ENCODE data around the gene NSMCE1. TPM values are rescaled to one million over a fixed set of nuclear protein-coding genes. Genes with fewer than 3 reads are reported as not detected.
"Not testable (repeated sequence)": the region's sequence is repeated elsewhere in the genome, so short reads cannot be mapped to it uniquely, and the experiment has no call there.

Gene NSMCE1
- total and polyA plus RNA-seq, 4 donors, result 50.4 to 76.9 (median 66.8) TPM

DNA sequence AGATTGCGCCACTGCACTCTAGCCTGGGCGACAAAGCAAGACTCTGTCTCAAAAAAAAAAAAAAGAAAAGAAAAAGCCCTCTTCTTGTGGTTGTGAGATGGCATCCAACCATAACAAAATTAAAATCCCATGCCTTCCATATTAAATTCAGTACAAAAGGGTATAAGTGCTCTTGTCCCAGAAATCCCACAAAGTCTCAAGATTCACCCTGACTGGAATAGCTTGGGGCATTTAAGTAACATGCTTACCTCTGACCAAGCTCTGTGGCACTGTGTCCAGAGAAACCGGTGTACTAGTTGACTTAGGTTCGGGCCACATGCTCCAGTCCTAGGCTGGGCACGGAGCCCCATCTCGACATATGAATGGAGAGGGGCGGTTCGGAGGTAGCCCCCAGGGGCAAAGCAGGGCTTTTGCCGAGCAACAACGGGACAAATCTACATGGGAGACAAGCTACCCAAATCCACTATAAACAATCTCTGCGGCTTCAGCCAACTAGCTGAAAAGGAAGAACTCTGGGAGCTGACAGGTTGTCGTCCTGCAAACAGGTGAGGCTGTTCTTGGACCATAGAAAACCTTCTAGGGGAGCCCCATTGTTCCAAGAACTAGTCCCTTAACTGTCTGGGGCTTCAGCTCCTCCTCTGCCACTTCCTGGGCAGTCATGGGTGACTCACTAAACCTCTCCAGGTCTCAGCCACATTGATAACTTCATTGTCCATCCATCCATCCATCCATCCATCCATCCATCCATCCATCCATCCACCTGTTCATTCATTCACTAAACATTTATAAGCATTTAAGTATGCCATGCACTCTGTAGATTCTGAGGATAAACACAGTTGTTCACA is 34.9 kb upstream of the NSMCE1 start:
- Histone ChIP-seq H3K27me3 (ENCODE audit: control insufficient read depth, insufficient read depth, low read length) (no peaks in the 10 kb centered on the region), H3K4me3 (ENCODE audit: low read depth, low read length) (no peak overlapping the region), H3K36me3 (ENCODE audit: control insufficient read depth, insufficient read depth, low read length) (no peaks in the 10 kb centered on the region), H3K4me1 (ENCODE audit: control insufficient read depth, insufficient read depth, low read length) (no peaks in the 10 kb centered on the region), H3K27ac (ENCODE audit: low read depth, low read length) (no peak overlapping the region), H3K9me3 (ENCODE audit: control insufficient read depth, insufficient read depth, low read length) (peaks cover 2% of the 10 kb centered on the region)
- no peak for DNase-seq (ENCODE audit: low read depth in 4 of 6, low spot score in 6 of 6)
- WGBS (ENCODE audit: insufficient coverage), result 84% methylated on average over 7 of the region's 12 CpGs

DNA sequence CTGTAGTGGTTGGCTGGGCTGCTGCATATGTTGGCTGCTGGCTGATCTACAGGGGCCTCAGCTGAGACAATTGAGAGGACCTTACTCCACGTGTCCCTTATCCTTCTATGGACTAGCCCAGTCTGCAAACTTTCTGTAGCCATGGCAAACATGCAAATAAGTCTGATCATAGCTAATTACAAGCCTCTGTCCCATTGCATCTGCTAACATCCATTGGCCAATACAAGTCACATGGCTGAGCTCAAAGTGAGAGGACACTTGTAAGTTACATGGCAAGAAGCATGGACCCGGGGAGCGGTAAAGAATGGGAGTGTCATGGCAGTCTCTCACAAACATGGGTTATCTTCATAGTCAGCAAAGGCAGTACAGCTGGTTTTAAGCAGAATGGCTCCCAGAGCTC is 33.6 kb upstream of the NSMCE1 start:
- Histone ChIP-seq H3K4me1 (ENCODE audit: control insufficient read depth, insufficient read depth, low read length) (no peaks in the 10 kb centered on the region), H3K27ac (ENCODE audit: low read depth, low read length) (no peak overlapping the region), H3K4me3 (ENCODE audit: low read depth, low read length) (no peak overlapping the region), H3K36me3 (ENCODE audit: control insufficient read depth, insufficient read depth, low read length) (no peaks in the 10 kb centered on the region), H3K9me3 (ENCODE audit: control insufficient read depth, insufficient read depth, low read length) (no peaks in the 10 kb centered on the region), H3K27me3 (ENCODE audit: control insufficient read depth, insufficient read depth, low read length) (no peaks in the 10 kb centered on the region)
- DNase-seq (ENCODE audit: low read depth in 4 of 6, low spot score in 6 of 6), result no peak
- WGBS (ENCODE audit: insufficient coverage), result 64% methylated on average over 3 of the region's 3 CpGs

DNA sequence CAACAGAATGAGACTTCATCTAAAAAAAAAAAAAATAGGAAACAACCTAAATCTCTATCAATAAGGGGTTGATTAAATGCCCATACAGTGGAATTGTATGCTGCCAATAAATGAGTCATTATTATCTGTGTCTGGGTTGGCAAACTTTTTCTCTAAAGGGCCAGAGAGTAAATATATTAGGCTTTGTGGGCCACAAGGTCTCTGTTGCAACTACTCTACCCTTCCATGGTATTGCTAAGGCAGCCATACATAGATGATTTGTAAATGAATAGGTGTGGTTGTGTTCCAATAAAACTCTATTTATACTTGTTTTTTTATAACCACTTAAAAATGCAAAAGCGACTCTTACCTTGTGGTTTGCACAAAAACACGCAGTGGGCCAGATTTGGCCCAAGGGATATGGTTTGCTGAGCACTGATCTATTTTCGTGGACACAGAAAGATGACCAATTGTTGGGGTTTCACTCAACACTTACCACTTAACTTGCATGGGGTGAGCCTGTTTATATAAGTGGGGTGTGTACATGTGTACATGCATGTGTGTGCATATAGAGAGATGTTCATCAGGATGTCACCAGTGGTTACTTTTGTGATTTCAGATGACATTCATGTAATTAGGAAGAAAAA is 32.8 kb upstream of the NSMCE1 start:
- no peaks in the 10 kb centered on the region for H3K9me3 ChIP-seq (ENCODE audit: control insufficient read depth, insufficient read depth, low read length)
- H3K27ac ChIP-seq (ENCODE audit: low read depth, low read length), result no peak overlapping the region
- 83% methylated on average over 2 of the region's 3 CpGs for WGBS (ENCODE audit: insufficient coverage)
- no peaks in the 10 kb centered on the region for H3K27me3 ChIP-seq (ENCODE audit: control insufficient read depth, insufficient read depth, low read length)
- H3K36me3 ChIP-seq (ENCODE audit: control insufficient read depth, insufficient read depth, low read length), result no peaks in the 10 kb centered on the region
- no peak overlapping the region for H3K4me3 ChIP-seq (ENCODE audit: low read depth, low read length)
- no peaks in the 10 kb centered on the region for H3K4me1 ChIP-seq (ENCODE audit: control insufficient read depth, insufficient read depth, low read length)
- no peak for DNase-seq (ENCODE audit: low read depth in 4 of 6, low spot score in 6 of 6)

DNA sequence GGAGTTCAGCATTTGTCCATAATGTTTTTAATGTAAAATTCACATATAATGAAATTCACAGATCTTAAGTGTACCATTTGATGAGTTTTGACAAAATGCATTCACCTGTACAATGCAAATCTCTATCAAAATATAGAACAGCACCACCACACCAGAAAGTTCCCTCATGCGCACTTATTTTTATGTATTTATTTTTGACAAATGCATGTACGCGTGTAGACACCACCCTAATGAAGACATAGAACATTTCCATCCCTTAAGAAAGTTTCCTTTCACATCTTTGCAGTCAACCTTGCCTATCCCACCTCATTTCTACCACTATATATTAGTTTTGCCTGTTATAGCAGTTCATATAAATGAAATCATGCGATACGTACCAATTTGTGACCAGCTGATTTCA is 29.6 kb upstream of the NSMCE1 start:
- H3K4me3 ChIP-seq (ENCODE audit: low read depth, low read length), result no peak overlapping the region
- H3K9me3 ChIP-seq (ENCODE audit: control insufficient read depth, insufficient read depth, low read length), result no peaks in the 10 kb centered on the region
- H3K27me3 ChIP-seq (ENCODE audit: control insufficient read depth, insufficient read depth, low read length), result no peaks in the 10 kb centered on the region
- WGBS (ENCODE audit: insufficient coverage), result no CpG with 5 or more reads among the region's 5 CpGs
- no peaks in the 10 kb centered on the region for H3K36me3 ChIP-seq (ENCODE audit: control insufficient read depth, insufficient read depth, low read length)
- H3K27ac ChIP-seq (ENCODE audit: low read depth, low read length), result no peak overlapping the region
- no peak for DNase-seq (ENCODE audit: low read depth in 4 of 6, low spot score in 6 of 6)
- no peaks in the 10 kb centered on the region for H3K4me1 ChIP-seq (ENCODE audit: control insufficient read depth, insufficient read depth, low read length)

DNA sequence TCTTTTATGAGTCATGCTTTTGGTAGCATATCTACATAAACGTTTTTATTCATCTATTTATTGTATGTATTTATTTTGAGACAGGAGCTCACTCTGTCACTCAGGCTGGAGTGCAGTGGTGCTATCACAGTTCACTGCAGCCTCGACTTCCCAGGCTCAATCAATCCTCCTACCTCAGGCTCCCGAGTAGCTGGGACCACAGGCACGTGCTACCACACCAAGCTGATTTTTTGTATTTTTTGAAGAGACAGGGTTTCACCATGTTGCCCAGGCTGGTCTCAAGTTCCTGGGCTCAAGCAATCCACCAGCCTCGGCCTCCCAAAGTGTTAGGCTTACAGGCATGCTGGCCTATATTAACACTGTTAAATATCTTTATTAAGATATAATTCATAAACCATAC is 24.8 kb upstream of the NSMCE1 start:
- no peaks in the 10 kb centered on the region for H3K27me3 ChIP-seq (ENCODE audit: control insufficient read depth, insufficient read depth, low read length)
- H3K4me3 ChIP-seq (ENCODE audit: low read depth, low read length), result no peak overlapping the region
- H3K9me3 ChIP-seq (ENCODE audit: control insufficient read depth, insufficient read depth, low read length), result no peaks in the 10 kb centered on the region
- H3K36me3 ChIP-seq (ENCODE audit: control insufficient read depth, insufficient read depth, low read length), result no peaks in the 10 kb centered on the region
- H3K27ac ChIP-seq (ENCODE audit: low read depth, low read length), result no peak overlapping the region
- 83% methylated on average over 1 of the region's 5 CpGs for WGBS (ENCODE audit: insufficient coverage)
- DNase-seq (ENCODE audit: low read depth in 4 of 6, low spot score in 6 of 6), result no peak
- no peaks in the 10 kb centered on the region for H3K4me1 ChIP-seq (ENCODE audit: control insufficient read depth, insufficient read depth, low read length)

DNA sequence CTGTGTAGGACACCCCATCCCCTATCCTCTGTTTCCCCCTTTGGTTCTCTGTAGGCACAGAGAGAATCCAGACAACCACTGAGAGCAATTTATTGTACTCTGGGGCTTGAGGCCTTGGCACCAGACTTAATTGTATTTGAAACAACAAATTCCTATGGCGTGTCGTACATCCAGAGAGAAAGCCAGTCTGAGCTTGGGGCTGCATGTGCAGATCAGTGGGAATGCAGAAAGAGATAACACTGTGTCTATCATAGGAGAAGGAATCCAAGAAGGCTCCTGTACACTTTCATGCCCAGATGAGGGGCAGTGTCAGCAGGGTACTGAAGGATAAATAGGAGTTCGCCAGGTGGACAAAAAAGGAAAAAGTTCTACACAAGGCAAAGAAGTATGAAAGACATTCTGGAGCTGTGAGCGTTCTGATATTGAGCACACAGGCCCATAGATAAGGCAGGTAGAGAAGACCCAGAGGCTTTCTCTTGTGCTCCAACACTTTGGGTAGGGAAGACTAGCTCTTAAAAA is 23.2 kb upstream of the NSMCE1 start:
- 97% methylated on average over 3 of the region's 4 CpGs for WGBS (ENCODE audit: insufficient coverage)
- H3K36me3 ChIP-seq (ENCODE audit: control insufficient read depth, insufficient read depth, low read length), result no peaks in the 10 kb centered on the region
- H3K4me1 ChIP-seq (ENCODE audit: control insufficient read depth, insufficient read depth, low read length), result no peaks in the 10 kb centered on the region
- no peak overlapping the region for H3K27ac ChIP-seq (ENCODE audit: low read depth, low read length)
- H3K9me3 ChIP-seq (ENCODE audit: control insufficient read depth, insufficient read depth, low read length), result no peaks in the 10 kb centered on the region
- H3K4me3 ChIP-seq (ENCODE audit: low read depth, low read length), result no peak overlapping the region
- H3K27me3 ChIP-seq (ENCODE audit: control insufficient read depth, insufficient read depth, low read length), result no peaks in the 10 kb centered on the region
- no peak for DNase-seq (ENCODE audit: low read depth in 4 of 6, low spot score in 6 of 6)

DNA sequence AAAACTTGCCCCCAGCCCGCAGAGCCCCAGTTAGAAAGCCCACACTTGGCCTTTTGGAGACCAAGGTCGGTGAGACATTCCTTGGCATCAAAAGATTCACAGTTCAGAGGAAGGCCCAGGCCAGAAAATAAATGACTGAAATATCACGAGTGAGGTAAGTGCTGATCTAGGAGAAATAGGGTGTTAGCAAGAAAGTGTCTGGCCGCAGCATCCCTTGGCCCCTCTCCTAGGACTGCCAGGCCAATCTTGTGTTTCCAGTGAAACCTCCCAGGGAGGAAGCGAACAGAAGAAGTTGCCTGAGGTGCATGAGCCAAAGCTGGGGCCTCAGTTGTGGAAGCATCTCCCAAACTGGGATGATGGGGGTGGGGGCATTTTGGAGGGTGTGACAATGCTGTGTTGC is 22.5 kb upstream of the NSMCE1 start:
- no peaks in the 10 kb centered on the region for H3K27me3 ChIP-seq (ENCODE audit: control insufficient read depth, insufficient read depth, low read length)
- no peaks in the 10 kb centered on the region for H3K4me1 ChIP-seq (ENCODE audit: control insufficient read depth, insufficient read depth, low read length)
- H3K27ac ChIP-seq (ENCODE audit: low read depth, low read length), result no peak overlapping the region
- DNase-seq (ENCODE audit: low read depth in 4 of 6, low spot score in 6 of 6), result no peak
- H3K36me3 ChIP-seq (ENCODE audit: control insufficient read depth, insufficient read depth, low read length), result no peaks in the 10 kb centered on the region
- no peak overlapping the region for H3K4me3 ChIP-seq (ENCODE audit: low read depth, low read length)
- H3K9me3 ChIP-seq (ENCODE audit: control insufficient read depth, insufficient read depth, low read length), result no peaks in the 10 kb centered on the region
- WGBS (ENCODE audit: insufficient coverage), result 71% methylated on average over 4 of the region's 5 CpGs

DNA sequence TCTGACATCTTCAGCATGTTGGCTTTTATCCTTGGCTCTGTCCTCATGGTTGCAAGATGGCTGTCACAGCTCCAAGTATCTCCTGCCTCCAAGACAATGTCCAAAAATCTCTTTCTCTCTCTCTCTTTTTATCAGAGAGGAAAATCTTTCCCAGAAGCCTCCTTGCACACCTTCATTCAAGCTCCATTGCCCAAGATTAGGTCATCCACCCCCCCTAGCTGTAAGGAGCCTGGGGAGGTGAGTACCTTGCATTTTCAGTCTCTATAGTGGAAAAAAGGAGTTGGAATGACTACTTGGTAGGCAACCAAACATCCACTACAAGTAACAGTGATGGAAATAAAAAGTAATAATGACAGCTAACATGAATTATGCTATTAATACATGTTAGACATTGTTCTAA is 22.0 kb upstream of the NSMCE1 start:
- Histone ChIP-seq H3K36me3 (ENCODE audit: control insufficient read depth, insufficient read depth, low read length) (no peaks in the 10 kb centered on the region), H3K27me3 (ENCODE audit: control insufficient read depth, insufficient read depth, low read length) (no peaks in the 10 kb centered on the region), H3K4me3 (ENCODE audit: low read depth, low read length) (no peak overlapping the region), H3K4me1 (ENCODE audit: control insufficient read depth, insufficient read depth, low read length) (no peaks in the 10 kb centered on the region), H3K27ac (ENCODE audit: low read depth, low read length) (no peak overlapping the region), H3K9me3 (ENCODE audit: control insufficient read depth, insufficient read depth, low read length) (no peaks in the 10 kb centered on the region)
- no peak for DNase-seq (ENCODE audit: low read depth in 4 of 6, low spot score in 6 of 6)

DNA sequence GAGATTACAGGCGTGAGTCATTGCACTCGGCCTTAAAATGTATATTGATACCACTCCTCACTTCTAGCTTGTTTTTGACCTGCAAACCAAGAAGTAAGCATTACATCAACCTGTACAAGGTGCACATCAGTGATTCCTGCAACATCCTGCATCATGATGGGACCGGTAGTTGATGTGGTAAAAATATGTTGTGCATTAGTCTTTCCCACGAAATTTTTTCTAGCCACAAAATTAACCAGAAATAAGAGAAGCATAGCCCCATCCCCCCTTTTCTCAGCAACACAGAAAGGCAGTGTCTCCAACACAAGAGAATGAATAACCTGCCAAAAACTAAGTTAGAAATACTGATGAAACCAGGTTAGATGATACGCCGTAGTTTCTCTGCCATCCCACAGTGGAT is 21.1 kb upstream of the NSMCE1 start:
- 100% methylated on average over 2 of the region's 6 CpGs for WGBS (ENCODE audit: insufficient coverage)
- no peak for DNase-seq (ENCODE audit: low read depth in 4 of 6, low spot score in 6 of 6)

DNA sequence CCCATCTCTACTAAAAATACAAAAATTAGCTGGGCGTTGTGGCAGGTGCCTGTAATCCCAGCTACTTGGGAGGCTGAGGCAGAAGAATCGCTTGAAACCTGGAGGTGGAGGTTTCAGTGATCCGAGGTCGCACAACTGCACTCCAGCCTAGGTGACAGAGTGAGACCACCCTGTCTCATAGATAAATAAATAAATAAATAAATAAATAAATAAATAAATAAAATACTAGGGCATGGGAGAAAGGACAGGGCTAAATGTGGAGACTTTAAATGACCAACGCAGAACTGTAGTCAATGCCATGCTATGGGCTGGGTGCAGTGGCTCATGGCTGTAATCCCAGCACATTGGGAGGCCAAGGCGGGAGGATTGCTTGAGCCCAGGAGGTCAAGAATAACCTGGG is 19.7 kb upstream of the NSMCE1 start:
- not testable (repeated sequence) for H3K4me1 ChIP-seq (ENCODE audit: control insufficient read depth, insufficient read depth, low read length); H3K9me3 ChIP-seq (ENCODE audit: control insufficient read depth, insufficient read depth, low read length); H3K27ac ChIP-seq (ENCODE audit: low read depth, low read length); H3K27me3 ChIP-seq (ENCODE audit: control insufficient read depth, insufficient read depth, low read length); H3K36me3 ChIP-seq (ENCODE audit: control insufficient read depth, insufficient read depth, low read length); DNase-seq (ENCODE audit: low read depth in 4 of 6, low spot score in 6 of 6); H3K4me3 ChIP-seq (ENCODE audit: low read depth, low read length)
- 67% methylated on average over 3 of the region's 6 CpGs for WGBS (ENCODE audit: insufficient coverage)

More for the DNA sequence above, 21.1 kb upstream of the NSMCE1 start:
- Histone ChIP-seq H3K9me3 (ENCODE audit: control insufficient read depth, insufficient read depth, low read length) (no peaks in the 10 kb centered on the region), H3K4me1 (ENCODE audit: control insufficient read depth, insufficient read depth, low read length) (no peaks in the 10 kb centered on the region), H3K27ac (ENCODE audit: low read depth, low read length) (no peak overlapping the region), H3K36me3 (ENCODE audit: control insufficient read depth, insufficient read depth, low read length) (no peaks in the 10 kb centered on the region), H3K27me3 (ENCODE audit: control insufficient read depth, insufficient read depth, low read length) (no peaks in the 10 kb centered on the region), H3K4me3 (ENCODE audit: low read depth, low read length) (no peak overlapping the region)
